Panc1 (cell line): ENCODE measurements around the gene POMC.

Experiments
- CTCF ChIP-seq: fragments of 450-650 bp; IDR thresholded peaks from 2 replicates; pipeline ENCODE4 v1.5.1; 2017; ENCODE audit warnings: mild to moderate bottlenecking
- SIN3A ChIP-seq: IDR thresholded peaks from 2 replicates; pipeline ENCODE4 v1.6.1; 2012; ENCODE audit warnings: low read depth, mild to moderate bottlenecking, low read length, moderate library complexity, borderline replicate concordance; ENCODE audit not compliant: insufficient read depth

GRCh38 chr2:25170888-25171287, 2.5 kb upstream of the POMC start:
- TF ChIP-seq CTCF = no peak
- TF ChIP-seq SIN3A = no peak
